Measurements from ENCODE around the gene ADI1.
"Not testable (repeated sequence)": the region's sequence is repeated elsewhere in the genome, so short reads cannot be mapped to it uniquely, and the experiment has no call there.

Gene ADI1

DNA sequence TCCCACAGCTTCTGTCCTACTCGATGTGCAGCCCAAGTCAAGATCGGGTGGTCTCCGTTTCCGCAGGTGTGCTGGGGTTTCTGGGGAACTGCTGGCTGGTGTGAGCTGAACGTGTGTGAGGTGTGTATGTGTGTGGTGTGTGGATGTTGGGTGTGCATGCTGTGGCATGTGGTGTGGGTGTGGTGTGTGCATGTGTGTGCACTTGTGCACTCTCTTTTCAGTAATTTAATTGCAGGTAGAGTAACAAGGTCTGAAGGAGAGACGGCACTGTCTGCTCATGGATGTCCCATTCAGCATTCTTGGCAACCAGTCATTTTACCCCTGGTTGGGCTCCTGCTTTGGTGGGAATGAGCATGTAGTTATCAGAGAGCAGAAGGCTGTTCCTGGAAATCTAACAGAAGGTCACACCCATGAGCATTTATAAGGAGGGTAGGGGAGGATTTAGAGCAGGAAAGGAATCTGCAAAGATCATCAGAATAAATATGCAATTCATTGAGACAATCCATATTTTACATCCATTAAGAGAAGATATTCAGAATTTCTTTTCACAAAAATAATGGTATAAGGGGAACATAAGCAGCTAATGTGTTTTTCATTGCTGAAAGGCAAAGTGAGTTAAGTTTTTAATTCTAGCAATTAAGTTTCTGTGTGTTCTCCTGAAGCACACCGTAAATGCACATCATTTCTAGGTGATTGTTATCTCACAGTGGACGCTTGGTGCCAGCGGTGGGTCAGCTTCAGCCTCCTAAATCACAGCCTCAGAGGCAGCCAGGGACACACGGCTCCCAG, 60.7 kb downstream of the ADI1 start:
- DNase-seq (ENCODE audit: insufficient read length, low spot score): no peak
- TF ChIP-seq, protein P1, sequence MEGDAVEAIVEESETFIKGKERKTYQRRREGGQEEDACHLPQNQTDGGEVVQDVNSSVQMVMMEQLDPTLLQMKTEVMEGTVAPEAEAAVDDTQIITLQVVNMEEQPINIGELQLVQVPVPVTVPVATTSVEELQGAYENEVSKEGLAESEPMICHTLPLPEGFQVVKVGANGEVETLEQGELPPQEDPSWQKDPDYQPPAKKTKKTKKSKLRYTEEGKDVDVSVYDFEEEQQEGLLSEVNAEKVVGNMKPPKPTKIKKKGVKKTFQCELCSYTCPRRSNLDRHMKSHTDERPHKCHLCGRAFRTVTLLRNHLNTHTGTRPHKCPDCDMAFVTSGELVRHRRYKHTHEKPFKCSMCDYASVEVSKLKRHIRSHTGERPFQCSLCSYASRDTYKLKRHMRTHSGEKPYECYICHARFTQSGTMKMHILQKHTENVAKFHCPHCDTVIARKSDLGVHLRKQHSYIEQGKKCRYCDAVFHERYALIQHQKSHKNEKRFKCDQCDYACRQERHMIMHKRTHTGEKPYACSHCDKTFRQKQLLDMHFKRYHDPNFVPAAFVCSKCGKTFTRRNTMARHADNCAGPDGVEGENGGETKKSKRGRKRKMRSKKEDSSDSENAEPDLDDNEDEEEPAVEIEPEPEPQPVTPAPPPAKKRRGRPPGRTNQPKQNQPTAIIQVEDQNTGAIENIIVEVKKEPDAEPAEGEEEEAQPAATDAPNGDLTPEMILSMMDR (IDR thresholded peaks at IDR 0.05; ENCODE audit: insufficient read depth, missing control alignments): no peak
- no peak for FAIRE-seq

DNA sequence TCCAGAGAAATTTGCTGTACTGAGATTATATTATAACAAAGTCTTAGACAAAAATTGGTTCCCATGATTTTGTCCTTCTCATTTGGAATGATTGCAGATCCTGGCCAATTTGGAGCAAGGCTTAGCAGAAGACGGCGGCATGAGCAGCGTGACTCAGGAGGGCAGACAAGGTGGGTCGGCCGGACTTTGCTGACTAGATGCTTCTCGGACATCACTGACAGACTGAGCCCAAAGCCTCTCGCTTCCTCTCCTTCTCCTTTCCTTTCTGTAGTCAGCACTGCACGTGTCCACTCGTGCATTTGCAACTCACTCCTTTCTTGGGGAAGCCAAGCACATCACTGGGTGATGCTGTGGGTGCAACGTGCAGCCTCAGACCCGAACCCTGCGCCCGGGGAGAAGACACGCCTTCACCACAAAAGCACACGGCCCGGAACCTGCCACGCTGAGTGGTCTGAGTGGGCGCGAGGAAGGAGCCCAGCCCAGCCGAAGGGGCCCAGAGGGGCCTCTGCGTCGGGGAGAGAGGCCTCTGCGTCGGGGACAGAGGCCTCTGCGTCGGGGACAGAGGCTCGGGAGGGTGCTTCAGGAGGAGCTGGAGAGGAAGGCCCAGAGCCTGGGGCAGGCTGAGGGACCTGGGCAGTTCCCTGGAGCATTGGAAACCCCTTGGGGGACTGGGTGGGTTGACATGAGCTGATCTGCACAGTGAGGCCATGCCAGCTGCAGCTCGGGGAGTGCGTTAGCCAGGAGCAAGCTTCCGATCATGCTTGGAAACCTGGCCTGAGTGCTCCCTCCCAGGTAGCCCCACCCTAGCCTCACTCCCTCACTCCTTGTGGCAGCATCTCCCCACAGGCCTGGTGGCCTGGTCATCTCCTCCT, 61.6 kb downstream of the ADI1 start:
- no peak for DNase-seq (ENCODE audit: insufficient read length, low spot score)
- no peak for FAIRE-seq
- TF ChIP-seq, protein P1 (IDR thresholded peaks at IDR 0.05; ENCODE audit: insufficient read depth, missing control alignments): no peak

DNA sequence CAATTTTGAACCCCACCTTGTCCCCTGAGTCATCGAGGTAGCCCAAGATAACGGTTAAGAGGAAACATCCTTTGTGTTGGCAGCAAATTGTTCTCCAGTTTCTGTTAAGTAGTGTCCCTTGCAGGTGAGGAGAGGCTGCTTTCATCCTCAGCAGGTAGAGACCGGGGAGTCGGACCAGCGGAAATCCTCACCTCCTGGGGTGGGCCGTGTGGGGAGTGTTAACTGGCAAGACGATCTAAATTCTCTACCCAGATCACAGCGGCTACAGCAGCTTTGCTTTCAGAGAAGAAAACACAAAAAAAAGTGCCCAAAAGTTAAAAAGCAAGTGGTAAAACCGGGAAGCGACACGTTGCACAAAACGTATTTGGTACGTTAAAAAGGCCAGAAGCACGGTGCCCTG, 63.2 kb downstream of the ADI1 start:
- DNase-seq (ENCODE audit: insufficient read length, low spot score) (no peak), FAIRE-seq (no peak)
- TF ChIP-seq, protein P1 (IDR thresholded peaks at IDR 0.05; ENCODE audit: insufficient read depth, missing control alignments): no peak

DNA sequence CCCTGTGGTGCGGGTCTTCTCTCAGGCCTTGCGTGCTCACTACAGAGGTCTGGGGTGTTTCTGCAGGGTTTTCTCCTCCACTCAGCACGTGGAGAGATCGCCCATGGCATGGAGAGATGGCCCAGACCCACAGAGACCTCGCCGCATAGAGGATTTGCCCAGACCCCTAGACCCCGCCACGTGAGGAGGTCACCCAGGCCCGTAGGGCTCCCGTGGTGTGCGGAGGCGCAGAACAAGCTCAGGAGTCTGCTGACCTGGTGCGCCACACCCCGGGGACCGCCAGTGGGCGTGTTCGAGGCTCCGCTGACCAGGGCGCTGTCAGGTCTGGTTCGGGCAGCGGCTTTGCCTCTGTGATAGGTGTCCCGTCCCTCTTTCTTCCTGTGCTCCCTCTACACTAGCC, 64.5 kb downstream of the ADI1 start:
- FAIRE-seq (no peak), DNase-seq (ENCODE audit: insufficient read length, low spot score) (no peak)
- TF ChIP-seq, protein P1 (IDR thresholded peaks at IDR 0.05; ENCODE audit: insufficient read depth, missing control alignments): no peak

DNA sequence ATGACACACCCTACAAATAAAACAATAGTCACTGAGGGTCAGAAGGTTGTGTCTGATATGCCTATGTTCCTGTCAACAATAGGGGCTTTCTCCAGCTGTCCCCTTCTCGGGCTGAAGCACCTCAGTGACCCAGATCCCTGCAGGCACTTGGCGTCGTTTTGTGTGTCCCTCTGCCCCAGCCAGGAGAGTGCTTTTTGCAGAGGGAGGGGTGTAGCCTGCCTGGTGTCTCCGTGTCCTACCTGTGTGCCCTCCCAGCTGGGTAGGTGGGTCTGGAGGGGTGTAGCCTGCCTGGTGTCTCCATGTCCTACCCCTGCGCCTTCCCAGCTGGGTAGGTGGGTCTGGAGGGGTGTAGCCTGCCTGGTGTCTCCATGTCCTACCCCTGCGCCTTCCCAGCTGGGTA, 65.3 kb downstream of the ADI1 start:
- not testable (repeated sequence) for DNase-seq (ENCODE audit: insufficient read length, low spot score); FAIRE-seq

DNA sequence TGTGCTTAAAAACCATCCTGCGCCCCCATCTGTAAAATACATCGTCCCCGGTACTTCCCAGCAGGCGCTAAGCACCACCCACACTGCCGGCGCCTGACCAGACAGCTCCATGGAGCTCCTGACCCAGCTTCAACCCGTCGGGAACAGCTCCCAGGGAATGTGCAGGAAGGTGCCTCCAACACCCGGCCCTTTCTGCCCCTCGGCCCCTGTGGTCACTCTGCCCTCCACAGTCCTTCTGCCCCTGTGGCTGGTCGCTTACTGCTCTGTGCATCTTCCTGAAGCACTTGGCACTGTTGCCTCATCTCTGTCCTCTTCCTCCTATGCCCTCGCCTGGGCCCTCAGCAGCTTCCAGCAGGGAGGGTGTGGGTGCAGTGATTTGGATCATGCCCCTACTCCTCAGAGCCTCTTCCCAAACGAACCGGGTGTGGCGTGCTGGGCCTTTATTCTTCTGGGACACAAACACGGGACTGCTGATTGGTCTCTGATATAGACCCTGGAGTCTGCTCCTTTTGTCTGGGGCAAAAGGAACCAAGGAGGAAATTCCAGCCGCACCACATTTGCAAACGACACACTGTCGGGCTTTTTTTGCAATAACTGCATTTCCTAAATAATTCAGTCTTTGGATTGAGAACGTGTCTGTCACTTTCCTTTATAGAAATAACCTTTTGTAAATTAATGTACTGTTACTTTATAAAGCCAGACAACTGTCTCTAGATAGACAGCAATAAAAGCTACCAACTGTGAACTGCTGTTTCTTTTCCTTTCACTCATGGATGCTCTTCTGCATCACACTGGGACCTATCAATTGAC, 65.9 kb downstream of the ADI1 start:
- TF ChIP-seq, protein P1 (IDR thresholded peaks at IDR 0.05; ENCODE audit: insufficient read depth, missing control alignments): no peak
- FAIRE-seq (no peak), DNase-seq (ENCODE audit: insufficient read length, low spot score) (no peak)
